ENCODE data around the gene PCDHGA6.
A peak's percentile ranks its signal among the peaks of the same experiment; 100 is the strongest.
"Not testable (repeated sequence)": the region's sequence is repeated elsewhere in the genome, so short reads cannot be mapped to it uniquely, and the experiment has no call there.

PCDHGA6 gene

DNA sequence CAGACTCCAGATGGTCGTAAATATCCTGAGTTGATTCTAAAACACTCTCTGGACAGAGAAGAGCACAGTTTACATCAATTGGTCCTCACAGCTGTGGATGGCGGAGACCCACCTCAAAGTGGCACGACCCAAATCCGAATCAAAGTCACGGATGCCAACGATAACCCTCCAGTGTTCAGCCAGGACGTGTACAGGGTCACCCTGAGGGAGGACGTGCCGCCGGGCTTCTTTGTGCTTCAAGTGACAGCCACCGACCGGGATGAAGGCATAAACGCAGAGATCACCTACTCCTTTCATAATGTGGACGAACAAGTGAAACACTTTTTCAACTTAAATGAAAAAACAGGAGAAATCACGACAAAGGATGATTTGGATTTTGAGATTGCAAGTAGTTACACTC lies 13.0 kb upstream of the PCDHGA6 start:
- DNase-seq = no peak

DNA sequence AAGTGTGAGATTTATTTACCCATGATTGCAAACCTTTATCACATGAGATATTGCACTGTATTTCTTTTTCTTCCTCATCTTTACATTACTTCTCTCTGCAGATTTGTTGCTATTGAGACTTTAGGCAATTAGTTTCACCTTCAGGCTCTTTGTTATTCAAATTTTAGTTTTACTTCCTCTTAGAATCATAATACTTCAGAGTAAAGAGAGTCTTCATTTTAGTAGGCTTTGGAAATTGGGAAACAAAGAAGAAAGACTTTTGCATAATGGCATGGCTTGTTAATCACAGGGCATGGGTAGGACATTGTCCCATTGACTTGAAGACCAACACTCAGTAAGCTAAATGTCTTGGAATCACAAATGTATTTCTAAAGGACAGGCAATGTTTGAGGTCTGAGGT lies 11.0 kb upstream of the PCDHGA6 start:
- DNase-seq = no peak

DNA sequence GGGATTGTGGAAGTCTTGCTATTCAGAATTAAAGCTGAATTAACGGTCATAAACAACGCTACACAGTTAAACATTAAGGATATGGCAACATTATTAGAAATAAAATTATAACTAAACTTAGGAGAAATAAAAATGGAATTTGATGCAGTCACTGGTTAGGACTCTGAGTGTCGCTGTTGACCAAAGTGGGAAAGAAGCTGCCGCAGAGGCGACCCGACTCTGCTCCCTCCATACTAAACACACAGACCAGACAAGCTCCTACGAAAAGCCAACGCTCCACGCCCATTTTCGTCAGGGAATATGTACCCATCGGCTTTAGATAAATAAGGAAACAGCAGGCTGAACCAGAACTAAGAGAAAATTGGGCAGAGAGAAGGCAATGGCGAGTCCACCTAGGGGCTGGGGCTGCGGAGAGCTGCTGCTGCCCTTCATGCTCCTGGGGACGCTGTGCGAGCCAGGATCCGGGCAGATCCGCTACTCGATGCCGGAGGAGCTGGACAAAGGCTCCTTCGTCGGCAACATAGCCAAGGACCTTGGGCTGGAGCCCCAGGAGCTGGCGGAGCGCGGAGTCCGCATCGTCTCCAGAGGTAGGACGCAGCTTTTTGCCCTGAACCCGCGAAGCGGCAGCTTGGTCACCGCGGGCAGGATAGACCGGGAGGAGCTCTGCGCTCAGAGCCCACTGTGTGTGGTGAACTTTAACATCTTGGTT lies 9.6 kb upstream of the PCDHGA6 start, which contains the start of gene PCDHGA5:
Gene PCDHGA5 (plus strand): TSS at position 211 of the 709 bp plus-strand sequence. CDS start 169 bp downstream, at position 380.
- DNase-seq = no peak

DNA sequence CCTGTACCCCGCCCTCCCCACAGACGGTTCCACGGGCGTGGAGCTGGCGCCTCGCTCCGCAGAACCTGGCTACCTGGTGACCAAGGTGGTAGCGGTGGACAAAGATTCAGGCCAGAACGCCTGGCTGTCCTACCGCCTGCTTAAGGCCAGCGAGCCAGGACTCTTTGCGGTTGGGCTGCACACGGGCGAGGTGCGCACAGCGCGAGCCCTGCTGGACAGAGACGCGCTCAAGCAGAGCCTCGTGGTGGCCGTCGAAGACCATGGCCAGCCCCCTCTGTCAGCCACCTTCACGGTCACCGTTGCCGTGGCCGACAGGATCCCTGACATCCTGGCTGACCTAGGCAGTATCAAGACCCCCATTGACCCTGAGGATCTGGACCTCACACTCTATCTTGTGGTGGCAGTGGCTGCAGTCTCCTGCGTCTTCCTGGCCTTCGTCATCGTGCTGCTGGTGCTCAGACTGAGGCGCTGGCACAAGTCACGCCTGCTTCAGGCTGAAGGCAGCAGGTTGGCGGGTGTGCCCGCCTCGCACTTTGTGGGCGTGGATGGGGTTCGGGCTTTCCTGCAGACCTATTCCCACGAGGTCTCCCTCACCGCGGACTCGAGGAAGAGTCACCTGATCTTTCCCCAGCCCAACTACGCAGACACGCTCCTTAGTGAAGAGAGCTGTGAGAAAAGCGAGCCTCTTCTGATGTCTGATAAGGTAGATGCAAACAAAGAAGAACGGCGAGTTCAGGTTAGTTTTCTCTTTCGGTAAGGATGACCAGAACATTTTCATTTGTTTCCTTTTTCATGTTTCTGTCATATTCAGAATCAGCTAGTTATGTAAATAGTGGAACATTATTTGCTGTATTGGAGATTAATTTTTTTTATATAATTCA lies 7.4 kb upstream of the PCDHGA6 start:
- DNase-seq = no peak

DNA sequence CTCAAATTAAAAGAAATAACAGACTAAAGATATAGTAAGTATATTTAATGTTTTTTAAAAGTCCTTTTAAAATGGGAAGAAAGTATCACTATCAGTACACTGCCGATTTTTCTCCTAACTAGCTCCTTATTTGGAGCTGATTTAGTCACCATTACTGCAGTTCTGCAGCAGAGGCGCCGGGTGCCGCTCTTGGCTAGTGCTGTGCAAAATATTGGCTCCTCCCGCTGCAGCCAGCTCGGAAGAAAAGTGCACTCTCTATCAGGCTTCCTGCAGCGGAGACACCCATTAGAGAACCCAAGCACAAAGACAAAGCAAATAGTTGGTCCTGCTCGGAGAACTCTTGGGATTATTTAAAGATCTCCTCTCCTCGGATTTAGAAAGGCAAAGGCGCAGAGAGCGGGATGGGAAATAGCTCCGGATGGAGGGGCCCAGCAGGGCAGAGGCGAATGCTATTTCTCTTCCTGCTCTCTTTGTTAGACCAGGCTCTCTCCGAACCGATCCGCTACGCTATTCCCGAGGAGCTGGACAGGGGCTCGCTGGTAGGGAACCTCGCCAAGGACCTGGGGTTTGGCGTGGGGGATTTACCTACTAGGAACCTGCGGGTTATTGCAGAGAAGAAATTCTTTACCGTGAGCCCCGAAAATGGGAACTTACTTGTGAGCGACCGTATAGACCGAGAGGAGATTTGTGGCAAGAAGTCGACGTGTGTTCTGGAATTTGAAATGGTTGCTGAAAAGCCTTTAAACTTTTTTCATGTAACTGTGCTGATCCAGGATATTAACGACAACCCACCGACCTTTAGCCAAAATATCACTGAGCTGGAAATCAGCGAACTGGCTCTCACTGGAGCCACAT lies 3.5 kb upstream of the PCDHGA6 start, which contains the start of gene PCDHGB3:
Gene PCDHGB3 (plus strand): TSS at position 249 of the 855 bp plus-strand sequence. CDS start 153 bp downstream, at position 402.
- peak; percentile 39 for DNase-seq

DNA sequence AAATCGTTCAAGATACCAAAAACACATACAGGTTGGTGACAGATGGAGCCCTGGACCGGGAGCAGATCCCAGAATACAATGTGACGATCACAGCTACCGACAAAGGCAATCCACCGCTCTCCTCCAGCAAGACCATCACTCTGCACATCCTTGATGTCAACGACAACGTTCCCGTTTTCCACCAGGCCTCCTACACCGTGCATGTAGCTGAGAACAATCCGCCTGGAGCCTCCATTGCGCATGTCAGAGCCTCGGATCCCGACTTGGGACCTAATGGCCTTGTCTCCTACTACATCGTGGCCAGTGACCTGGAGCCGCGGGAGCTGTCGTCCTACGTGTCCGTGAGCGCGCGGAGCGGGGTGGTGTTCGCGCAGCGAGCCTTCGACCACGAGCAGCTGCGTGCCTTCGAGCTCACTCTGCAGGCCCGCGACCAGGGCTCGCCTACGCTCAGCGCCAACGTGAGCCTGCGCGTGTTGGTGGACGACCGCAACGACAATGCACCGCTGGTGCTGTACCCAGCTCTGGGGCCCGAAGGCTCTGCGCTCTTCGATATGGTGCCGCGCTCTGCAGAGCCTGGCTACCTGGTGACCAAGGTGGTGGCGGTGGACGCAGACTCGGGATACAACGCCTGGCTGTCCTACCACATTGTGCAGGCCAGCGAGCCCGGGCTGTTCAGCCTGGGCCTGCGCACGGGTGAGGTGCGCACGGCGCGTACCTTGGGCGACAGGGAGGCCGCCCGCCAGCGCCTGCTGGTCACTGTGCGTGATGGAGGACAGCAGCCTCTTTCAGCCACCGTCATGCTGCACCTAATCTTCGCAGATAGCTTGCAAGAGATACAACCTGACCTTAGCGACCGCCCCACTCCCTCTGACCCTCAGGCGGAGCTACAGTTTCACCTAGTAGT lies 1.9 kb upstream of the PCDHGA6 start:
- no peak for DNase-seq

DNA sequence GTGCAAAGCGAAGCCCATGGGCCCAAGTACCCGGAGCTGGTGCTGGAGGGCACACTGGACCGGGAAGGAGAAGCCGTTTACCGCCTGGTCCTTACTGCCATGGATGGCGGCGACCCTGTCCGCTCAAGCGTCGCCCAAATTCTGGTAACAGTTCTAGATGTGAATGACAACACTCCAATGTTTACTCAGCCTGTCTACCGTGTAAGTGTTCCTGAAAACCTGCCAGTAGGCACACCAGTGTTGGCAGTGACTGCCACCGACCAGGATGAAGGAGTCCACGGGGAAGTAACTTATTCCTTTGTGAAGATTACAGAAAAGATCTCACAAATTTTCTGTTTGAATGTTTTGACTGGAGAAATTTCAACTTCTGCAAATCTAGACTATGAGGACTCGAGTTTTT lies 936 bp downstream of the PCDHGA6 start:
- no peak for DNase-seq

DNA sequence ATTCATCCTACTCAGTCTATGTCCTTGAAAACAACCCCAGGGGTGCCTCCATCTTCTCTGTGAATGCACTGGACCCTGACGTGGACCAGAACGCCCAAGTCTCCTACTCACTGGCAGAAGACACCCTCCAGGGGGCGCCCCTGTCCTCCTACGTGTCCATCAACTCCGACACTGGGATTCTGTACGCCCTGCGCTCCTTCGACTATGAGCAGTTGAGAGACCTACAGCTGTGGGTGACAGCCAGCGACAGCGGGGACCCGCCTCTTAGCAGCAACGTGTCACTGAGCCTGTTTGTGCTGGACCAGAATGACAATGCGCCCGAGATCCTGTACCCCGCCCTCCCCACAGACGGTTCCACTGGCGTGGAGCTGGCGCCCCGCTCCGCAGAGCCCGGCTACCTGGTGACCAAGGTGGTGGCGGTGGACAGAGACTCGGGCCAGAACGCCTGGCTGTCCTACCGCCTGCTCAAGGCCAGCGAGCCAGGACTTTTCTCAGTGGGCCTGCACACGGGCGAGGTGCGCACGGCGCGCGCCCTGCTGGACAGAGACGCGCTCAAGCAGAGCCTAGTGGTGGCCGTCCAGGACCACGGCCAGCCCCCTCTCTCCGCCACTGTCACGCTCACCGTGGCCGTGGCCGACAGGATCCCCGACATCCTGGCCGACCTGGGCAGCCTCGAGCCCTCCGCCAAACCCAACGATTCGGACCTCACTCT lies 1.9 kb downstream of the PCDHGA6 start:
- DNase-seq = not testable (repeated sequence)

DNA sequence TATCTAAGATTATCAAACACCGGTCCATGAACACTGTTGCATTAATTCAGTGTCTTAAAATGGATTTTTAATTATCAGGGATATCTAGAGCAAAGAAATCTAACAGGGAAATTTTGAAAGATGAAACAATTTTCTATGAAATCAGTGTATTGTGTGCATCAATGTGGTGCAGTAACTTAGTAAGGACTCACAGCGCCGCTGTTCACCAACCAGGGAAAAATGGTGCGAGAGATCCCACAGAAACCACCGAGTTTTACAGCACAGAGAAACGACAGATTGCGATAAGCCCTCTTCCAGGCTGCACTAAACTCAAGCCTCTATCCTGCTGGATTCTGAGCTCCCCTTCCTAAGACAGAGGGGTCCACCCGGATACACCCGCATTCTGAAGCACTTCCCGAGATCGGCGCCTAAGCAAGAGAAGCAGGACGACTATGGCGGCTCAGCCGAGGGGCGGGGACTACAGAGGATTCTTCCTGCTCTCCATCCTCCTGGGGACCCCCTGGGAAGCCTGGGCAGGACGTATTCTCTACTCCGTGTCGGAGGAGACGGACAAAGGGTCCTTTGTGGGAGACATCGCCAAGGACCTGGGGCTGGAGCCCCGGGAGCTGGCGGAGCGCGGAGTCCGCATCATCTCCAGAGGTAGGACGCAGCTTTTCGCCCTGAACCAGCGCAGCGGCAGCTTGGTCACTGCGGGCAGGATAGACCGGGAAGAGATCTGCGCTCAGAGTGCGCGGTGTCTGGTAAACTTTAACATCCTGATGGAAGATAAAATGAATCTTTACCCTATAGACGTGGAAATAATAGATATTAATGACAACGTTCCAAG lies 9.0 kb downstream of the PCDHGA6 start, which contains the start of gene PCDHGA7:
Gene PCDHGA7 (plus strand): TSS at position 274 of the 826 bp plus-strand sequence. CDS start 158 bp downstream, at position 432.
- DNase-seq = no peak

DNA sequence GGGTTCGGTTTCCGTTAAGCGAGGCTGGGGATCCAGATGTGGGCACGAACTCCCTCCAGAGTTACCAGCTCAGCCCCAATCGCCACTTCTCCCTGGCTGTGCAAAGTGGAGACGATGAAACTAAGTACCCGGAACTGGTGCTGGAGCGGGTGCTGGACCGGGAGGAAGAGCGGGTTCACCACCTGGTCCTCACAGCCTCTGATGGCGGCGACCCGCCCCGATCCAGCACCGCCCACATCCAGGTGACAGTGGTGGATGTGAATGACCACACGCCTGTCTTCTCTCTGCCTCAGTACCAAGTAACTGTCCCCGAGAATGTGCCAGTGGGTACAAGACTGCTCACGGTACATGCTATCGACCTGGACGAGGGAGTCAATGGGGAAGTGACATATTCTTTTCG lies 9.7 kb downstream of the PCDHGA6 start:
- no peak for DNase-seq

DNA sequence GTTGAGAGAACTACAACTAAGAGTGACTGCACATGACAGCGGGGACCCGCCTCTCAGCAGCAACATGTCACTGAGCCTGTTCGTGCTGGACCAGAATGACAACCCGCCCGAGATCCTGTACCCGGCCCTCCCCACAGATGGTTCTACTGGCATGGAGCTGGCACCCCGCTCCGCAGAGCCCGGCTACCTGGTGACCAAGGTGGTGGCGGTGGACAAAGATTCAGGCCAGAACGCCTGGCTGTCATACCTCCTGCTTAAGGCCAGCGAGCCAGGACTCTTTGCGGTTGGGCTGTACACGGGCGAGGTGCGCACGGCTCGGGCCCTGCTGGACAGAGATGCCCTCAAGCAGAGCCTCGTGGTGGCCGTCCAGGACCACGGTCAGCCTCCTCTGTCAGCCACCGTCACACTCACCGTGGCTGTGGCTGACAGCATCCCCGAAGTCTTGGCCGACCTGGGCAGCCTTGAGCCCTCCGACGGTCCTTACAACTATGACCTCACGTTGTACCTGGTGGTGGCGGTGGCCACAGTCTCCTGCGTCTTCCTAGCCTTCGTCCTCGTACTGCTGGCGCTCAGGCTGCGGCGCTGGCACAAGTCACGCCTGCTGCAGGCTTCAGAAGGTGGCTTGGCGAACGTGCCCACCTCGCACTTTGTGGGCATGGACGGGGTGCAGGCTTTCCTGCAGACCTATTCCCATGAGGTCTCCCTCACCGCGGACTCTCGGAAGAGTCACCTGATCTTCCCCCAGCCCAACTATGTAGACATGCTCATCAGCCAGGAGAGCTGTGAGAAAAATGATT lies 11.0 kb downstream of the PCDHGA6 start:
- DNase-seq = no peak

DNA sequence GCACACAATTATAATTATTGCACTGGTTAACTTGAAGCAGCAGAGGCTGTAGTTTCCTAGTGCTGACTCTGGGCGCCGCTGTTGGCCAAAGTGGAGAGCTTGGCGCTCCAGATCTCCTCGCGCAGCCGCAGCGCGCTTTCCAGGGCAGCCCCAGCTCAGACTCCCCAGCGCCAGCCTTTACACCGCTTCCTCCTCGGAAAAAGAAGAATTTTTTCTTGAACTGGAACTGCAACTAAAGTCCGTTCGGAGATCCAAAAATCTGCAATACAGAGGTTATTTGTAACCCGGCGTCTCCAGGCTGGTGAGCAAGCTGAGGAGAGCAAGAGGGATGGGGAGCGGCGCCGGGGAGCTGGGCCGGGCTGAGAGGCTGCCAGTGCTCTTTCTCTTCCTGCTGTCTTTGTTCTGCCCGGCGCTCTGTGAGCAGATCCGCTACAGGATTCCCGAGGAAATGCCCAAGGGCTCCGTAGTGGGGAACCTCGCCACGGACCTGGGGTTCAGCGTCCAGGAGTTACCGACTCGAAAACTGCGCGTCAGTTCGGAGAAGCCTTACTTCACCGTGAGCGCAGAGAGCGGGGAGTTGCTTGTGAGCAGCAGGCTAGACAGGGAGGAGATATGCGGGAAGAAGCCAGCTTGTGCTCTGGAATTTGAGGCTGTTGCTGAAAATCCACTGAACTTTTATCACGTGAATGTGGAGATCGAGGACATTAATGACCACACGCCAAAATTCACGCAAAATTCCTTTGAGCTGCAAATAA lies 14.0 kb downstream of the PCDHGA6 start, which contains the start of gene PCDHGB4:
Gene PCDHGB4 (plus strand): TSS at position 142 of the 755 bp plus-strand sequence. CDS start 187 bp downstream, at position 329.
- peak; percentile 6 for DNase-seq

DNA sequence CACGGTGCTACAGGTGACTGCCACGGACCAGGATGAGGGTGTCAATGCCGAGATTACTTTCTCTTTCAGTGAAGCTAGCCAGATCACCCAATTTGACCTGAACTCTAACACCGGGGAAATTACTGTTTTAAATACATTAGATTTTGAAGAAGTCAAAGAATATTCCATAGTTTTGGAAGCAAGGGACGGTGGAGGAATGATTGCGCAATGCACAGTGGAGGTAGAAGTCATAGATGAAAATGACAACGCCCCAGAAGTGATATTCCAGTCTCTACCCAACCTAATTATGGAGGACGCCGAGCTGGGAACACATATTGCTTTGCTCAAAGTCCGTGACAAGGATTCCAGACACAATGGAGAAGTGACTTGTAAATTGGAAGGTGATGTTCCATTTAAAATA lies 15.0 kb downstream of the PCDHGA6 start:
- DNase-seq = no peak

DNA sequence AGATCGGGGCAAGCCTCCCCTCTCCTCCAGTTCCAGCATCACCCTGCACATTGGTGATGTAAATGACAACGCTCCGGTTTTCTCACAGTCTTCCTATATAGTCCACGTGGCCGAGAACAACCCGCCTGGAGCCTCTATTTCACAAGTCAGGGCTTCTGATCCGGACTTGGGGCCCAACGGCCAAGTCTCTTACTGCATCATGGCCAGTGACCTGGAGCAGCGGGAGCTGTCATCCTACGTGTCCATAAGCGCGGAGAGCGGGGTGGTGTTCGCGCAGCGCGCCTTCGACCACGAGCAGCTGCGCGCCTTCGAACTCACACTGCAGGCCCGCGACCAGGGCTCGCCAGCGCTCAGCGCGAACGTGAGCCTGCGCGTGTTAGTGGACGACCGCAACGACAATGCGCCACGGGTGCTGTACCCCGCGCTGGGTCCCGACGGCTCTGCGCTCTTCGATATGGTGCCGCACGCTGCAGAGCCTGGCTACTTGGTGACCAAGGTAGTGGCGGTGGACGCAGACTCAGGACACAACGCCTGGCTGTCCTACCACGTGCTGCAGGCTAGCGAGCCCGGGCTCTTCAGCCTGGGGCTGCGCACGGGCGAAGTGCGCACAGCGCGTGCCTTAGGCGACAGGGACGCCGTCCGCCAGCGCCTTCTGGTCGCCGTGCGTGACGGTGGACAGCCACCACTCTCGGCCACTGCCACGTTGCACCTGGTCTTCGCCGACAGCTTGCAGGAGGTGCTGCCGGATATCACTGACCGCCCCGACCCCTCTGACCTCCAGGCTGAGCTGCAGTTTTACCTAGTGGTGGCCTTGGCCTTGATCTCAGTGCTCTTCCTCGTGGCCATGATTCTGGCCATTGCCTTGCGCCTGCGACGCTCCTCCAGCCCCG lies 15.7 kb downstream of the PCDHGA6 start:
- no peak for DNase-seq

DNA sequence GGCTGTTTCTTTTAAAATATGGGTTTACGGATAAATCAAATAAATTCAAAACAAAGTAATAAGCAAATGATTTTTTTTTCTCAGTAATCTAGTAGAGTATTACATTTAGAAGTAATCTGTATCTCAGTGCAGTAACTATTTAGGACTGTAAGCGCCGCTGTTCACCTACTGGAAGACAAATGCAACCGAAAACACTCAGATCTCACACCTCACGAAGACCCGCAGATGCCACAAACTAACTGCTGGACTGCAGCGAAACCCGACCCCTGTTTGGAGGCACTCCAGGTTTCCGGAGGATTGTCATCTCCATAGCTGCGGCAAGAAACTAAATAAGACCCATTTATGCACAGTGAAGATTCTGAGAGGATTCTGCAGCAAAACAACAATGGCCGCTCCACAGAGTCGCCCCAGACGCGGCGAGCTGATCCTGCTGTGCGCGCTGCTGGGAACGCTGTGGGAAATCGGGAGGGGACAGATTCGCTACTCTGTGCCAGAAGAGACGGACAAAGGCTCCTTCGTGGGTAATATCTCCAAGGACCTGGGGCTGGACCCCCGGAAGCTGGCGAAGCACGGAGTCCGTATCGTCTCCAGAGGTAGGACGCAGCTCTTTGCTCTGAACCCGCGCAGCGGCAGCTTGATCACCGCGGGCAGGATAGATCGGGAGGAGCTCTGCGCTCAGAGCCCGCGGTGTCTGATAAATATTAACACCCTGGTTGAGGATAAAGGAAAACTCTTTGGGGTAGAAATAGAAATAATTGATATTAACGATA lies 18.9 kb downstream of the PCDHGA6 start, which contains the start of gene PCDHGA8:
Gene PCDHGA8 (plus strand): TSS at position 205 of the 770 bp plus-strand sequence. CDS start 181 bp downstream, at position 386.
- DNase-seq = no peak

DNA sequence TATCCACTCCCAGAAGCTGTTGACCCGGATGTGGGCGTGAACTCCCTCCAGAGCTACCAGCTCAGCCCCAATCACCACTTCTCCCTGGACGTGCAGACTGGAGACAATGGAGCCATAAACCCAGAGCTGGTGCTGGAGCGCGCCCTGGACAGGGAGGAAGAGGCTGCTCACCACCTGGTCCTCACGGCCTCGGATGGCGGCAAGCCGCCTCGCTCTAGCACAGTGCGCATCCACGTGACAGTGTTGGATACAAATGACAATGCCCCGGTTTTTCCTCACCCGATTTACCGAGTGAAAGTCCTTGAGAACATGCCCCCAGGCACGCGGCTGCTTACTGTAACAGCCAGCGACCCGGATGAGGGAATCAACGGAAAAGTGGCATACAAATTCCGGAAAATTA lies 19.6 kb downstream of the PCDHGA6 start:
- no peak for DNase-seq
